Peyer's patch (tissue), 4 donors: ENCODE measurements around the gene GPC6.

Experiments
- CTCF ChIP-seq, 6 experiments: fragments of 450-650 bp in 4 of 6; fragments of 200-600 bp in 2 of 6; sonication (generic) in 1 of 6; IDR thresholded peaks; one replicate each; pipeline ENCODE4 v1.5.1; 2017 to 2019; ENCODE audit warnings: antibody characterized with exemption in 6 of 6, mild to moderate bottlenecking in 3 of 6, moderate library complexity in 1 of 6
- POLR2A ChIP-seq, 2 donors: fragments of 450-650 bp; IDR thresholded peaks; one replicate each; pipeline ENCODE4 v1.5.1; 2017; ENCODE audit warnings: antibody characterized with exemption in 2 of 2, mild to moderate bottlenecking in 2 of 2, moderate library complexity in 2 of 2

GRCh38 chr13:93552596-93552995 is 326.0 kb downstream of the GPC6 start:
- no peak for TF ChIP-seq POLR2A (IDR thresholded peaks at IDR 0.05)
- TF ChIP-seq CTCF (IDR thresholded peaks at IDR 0.05), result no peak
